GM21367 (cell line): Measurements from ENCODE around the gene MEIS3.

Source experiments
- ATAC-seq: cut with Tn5 transposase; IDR thresholded peaks from one replicate; pipeline ENCODE4 v1.9.1; 2021; ENCODE audit not compliant: unreplicated experiment

MEIS3 gene

GRCh38 chr19:47419030-47419783, at the start of gene MEIS3:
TSS of gene MEIS3 (minus strand) at chr19:47419527. CDS start at chr19:47419081, 446 bp downstream.
- ATAC-seq: no peak

- no peak for ATAC-seq
These were observed 48.6 kb upstream of the MEIS3 start for GRCh38 chr19:47467914-47468313.

DNA sequence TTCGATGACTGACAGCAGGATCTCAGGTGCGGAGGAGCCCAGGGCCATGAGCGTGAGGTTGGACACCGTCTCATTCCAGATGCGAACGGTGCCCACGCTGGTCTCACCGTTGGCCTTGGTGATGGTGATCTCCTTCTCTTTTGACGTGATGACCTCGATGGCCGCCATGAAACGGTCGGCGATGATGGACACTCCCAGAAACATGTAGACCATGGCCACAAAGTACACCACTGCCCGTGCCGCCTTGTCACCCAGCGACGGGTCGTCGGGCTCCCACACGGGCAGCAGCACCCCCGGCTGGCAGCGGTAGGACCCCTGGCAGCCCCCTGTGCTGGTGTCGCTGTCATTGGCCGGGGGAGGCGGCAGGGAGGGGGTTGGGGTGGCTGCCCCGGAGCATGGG, 46.6 kb upstream of the MEIS3 start:
- no peak for ATAC-seq

DNA sequence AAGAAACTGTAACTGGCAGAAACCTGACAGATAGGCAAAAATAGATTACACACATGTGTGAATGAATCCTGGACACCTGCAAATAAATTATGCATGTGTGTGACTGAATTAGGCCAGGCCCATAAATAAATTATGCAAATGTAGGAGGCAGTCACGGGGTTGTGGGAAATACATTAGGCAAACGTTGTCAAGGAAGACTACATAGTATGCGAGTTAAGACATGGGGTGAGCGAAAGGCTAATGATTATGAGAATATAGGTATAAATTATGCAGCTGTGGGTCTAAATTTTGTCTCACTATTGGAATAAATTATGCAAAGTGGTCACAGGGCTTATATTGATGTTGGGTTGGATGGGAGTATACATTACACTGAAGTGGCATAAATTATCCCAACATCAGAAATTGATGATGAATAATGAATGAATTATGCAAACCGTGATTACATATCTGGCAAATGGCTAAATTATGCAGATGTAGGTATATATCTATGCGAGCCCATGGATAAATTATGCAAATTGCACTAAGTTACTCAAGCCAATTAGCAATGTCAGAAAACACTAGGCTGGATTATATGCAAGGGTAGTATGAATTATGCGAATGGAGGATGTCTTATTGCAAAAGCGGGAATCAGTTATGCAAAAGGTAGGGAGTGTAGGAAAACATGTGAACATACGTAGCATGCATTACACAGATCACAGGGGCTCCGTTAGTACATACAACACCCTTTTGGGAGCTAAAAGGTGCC, 45.5 kb upstream of the MEIS3 start:
- ATAC-seq: no peak

GRCh38 chr19:47461876-47462275, 42.5 kb upstream of the MEIS3 start:
- ATAC-seq: no peak

- ATAC-seq: no peak
These were observed 40.1 kb upstream of the MEIS3 start for GRCh38 chr19:47459477-47459876.

DNA sequence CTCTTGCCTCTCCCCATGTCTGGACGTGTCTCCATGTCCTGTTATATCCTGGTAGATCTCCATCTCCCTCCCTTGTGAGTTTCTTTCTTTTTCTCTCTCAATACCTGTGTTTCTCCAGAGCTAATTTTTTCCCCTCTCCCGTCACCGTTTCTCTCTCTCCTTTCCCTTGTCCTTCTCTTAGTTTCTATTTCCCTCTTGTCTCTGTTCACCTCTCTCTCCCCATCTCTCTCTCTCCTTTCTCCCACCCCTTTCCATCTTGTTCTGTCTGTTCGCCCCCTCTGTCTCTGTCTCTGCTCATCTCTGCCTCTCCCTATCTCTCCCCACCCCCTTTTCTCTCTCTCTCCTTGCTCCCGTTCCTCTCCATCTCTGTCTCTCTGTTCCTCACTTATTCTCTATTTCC, 39.3 kb upstream of the MEIS3 start:
- no peak for ATAC-seq

GRCh38 chr19:47456721-47457474, 37.6 kb upstream of the MEIS3 start:
- ATAC-seq: no peak

DNA sequence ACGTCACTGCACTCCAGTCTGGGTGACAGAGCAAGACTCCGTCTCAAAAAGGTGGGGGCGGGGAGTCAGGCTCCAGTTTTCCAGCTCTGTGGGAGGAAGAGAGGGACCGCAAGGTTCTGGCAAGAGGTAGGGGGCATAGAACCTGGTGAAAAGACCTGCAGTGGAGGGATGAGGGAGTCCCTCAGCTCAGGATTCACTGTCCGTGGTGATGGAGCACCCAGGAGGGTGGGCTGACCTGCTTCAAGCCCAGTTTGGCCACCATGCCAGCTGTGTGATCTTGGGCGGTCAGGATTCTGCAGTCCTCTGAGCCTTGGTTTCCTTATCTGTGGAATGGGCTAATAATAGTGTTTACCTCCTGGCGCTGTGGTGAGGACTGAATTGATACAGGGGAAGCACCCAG, 31.2 kb upstream of the MEIS3 start:
- ATAC-seq: no peak

GRCh38 chr19:47448360-47448727, 29.0 kb upstream of the MEIS3 start:
- no peak for ATAC-seq

- ATAC-seq: no peak
These were observed 28.4 kb upstream of the MEIS3 start for GRCh38 chr19:47447470-47448359.

GRCh38 chr19:47446534-47447469, 27.5 kb upstream of the MEIS3 start:
- no peak for ATAC-seq

- no peak for ATAC-seq
These were observed 26.6 kb upstream of the MEIS3 start for GRCh38 chr19:47445937-47446402.

- ATAC-seq: no peak
These were observed 26.2 kb upstream of the MEIS3 start for GRCh38 chr19:47445527-47445926.

- no peak for ATAC-seq
These were observed 25.1 kb upstream of the MEIS3 start for GRCh38 chr19:47444388-47444821.

DNA sequence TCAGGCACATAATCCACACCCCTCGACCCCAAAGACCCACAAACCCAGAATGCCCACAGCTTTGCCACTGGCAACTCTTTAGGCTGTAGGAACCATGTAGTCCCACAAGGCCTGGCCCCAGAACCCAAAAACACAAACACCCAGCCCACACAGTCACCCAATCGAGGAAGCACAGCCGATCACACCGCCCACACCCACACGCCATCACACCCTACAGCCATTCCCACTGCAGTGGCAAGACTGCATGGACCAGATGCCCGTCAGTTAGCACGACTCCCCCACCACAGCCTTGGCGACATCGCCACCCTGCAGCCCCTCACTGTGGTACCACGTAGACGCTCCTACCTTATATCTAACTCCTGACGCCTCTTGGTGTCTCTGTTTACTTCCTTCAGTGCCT, 24.0 kb upstream of the MEIS3 start:
- ATAC-seq: no peak

DNA sequence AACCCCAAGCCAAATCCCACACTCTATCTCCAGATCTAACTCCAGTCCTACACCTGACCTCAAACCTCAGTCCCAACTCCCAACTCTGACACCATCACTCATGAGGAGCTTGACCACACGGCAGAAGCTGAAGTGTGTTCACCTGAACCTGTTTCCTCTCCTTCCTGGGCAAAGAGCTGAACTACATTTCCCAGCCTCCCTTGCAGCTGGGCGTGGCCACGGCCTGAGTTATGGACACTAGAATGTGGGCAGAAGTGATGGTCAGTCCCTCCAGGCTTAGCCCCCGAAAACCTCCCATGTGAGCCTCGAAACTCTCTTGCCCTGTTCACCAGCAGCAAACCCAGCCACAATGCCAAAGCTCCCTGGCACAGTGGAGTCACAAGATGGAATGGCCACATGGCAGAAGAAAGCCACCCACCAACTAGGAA, 19.5 kb upstream of the MEIS3 start:
- ATAC-seq: no peak

GRCh38 chr19:47437500-47437899, 18.2 kb upstream of the MEIS3 start:
- ATAC-seq: no peak

GRCh38 chr19:47436712-47437401, 17.5 kb upstream of the MEIS3 start:
- ATAC-seq: no peak
